ENCODE results near the gene IRAK1. TPM values are rescaled to one million over a fixed set of nuclear protein-coding genes. Genes with fewer than 3 reads are reported as not detected.
A peak's percentile ranks its signal among the peaks of the same experiment; 100 is the strongest.

The IRAK1 gene
- total RNA-seq, 1 donor from 2014 or later: 69.1 TPM

DNA sequence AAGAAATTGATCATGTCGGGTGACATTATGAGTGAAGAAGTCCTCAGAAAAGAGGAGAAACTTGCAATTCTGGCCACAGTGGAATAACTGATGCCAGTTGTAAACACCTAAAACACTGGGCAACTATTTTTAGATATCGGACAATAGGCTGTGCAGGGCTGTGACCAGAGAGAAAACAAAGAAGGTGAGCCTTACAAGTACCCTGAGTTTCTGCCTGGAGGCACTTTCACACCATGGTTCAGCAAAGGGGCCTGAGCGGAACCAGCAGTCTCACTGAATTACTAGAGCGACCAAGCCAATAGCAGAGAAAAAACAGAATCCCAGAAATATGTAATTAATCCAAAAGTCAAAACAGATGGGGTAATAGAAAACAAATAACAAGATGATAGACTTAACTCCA lies 11.2 kb downstream of the IRAK1 start:
- H3K4me1 Mint-ChIP-seq: no peaks in the 10 kb centered on the region
- TF ChIP-seq, protein P1, sequence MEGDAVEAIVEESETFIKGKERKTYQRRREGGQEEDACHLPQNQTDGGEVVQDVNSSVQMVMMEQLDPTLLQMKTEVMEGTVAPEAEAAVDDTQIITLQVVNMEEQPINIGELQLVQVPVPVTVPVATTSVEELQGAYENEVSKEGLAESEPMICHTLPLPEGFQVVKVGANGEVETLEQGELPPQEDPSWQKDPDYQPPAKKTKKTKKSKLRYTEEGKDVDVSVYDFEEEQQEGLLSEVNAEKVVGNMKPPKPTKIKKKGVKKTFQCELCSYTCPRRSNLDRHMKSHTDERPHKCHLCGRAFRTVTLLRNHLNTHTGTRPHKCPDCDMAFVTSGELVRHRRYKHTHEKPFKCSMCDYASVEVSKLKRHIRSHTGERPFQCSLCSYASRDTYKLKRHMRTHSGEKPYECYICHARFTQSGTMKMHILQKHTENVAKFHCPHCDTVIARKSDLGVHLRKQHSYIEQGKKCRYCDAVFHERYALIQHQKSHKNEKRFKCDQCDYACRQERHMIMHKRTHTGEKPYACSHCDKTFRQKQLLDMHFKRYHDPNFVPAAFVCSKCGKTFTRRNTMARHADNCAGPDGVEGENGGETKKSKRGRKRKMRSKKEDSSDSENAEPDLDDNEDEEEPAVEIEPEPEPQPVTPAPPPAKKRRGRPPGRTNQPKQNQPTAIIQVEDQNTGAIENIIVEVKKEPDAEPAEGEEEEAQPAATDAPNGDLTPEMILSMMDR (IDR thresholded peaks at IDR 0.05; ENCODE audit: unreplicated experiment): no peak
- H3K27ac Mint-ChIP-seq: no peak overlapping the region
- no peak for DNase-seq (ENCODE audit: low spot score in 2 of 2, unreplicated experiment in 2 of 2)
- H3K4me3 Mint-ChIP-seq: no peak overlapping the region
- peaks cover 15% of the 10 kb centered on the region for H3K9me3 Mint-ChIP-seq
- H3K27me3 Mint-ChIP-seq (ENCODE audit: low read depth): no peaks in the 10 kb centered on the region
- H3K36me3 Mint-ChIP-seq: peaks cover 16% of the 10 kb centered on the region

DNA sequence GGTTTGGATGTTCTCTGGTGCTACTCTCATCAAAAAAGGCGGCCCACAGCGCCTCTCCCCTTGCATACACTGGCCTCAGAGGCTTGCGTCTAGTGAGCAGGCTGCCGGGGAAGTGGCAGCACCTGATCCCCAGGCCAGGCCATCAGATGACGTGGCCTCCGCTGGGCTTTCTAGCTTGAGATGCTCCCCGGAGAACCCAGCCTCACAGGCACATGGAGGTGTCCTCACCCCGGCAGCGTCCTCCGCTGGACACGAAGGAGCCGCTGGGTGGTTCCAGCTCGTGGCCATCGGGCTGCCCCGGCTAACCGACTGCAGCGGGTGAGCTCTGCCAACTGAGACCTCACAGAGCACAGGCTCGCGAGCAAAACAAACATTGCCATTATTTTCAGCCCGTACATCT lies 12.8 kb downstream of the IRAK1 start:
- no peak overlapping the region for H3K27ac Mint-ChIP-seq
- TF ChIP-seq, protein P1 (IDR thresholded peaks at IDR 0.05; ENCODE audit: unreplicated experiment): no peak
- H3K4me1 Mint-ChIP-seq: peaks cover 5% of the 10 kb centered on the region
- H3K4me3 Mint-ChIP-seq: no peak overlapping the region
- H3K27me3 Mint-ChIP-seq (ENCODE audit: low read depth): no peaks in the 10 kb centered on the region
- H3K9me3 Mint-ChIP-seq: peaks cover 19% of the 10 kb centered on the region
- DNase-seq (ENCODE audit: low spot score in 2 of 2, unreplicated experiment in 2 of 2): no peak
- H3K36me3 Mint-ChIP-seq: peaks cover 16% of the 10 kb centered on the region

DNA sequence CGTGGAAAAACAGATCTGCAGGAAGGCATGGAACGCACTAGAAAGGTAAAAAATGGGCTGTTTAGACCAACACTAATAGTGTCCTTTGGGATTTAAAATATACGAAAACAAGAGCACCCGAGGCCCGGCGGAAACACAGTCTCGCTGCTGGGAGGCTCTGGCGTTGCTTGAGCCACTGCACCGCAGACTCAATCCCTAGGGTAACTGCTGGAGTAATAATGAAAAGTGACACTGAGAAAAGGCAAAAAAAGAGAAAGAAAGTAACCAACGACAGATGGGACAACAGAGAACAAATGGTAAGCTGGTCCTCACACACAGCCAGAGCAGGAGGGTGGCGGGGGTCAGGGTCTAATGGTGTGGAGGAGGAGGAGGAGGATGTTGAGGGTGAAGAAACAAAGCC lies 15.4 kb downstream of the IRAK1 start:
- H3K27ac Mint-ChIP-seq: peak overlapping the region; percentile 45
- H3K27me3 Mint-ChIP-seq (ENCODE audit: low read depth): no peaks in the 10 kb centered on the region
- peaks cover 23% of the 10 kb centered on the region for H3K9me3 Mint-ChIP-seq

DNA sequence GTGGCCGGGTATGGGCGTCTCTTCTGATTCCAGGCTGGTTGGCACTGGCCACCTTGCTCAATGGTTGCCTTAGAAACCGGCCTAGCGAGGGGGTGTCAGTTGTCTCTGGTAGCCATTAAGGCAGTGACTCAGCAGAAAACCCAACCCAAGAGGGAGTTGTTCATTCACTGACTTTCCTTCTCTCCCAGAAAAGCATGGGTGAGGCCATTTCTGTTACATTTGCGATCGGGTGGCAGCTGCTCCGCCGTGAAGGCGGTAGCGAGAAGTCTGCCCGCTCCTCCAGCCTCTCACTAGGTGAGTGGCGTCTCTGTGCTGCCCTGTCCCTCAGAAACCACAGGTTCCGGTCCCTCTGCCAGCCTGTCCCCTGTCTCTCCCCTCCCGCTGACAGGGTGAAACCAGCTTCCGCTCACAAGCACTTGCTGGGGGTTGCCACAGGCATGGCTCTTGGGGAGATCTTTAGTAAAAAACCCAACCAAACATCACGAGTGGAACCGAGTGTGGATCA lies 17.4 kb downstream of the IRAK1 start:
- Mint-ChIP-seq H3K4me1 (peaks cover 16% of the 10 kb centered on the region), H3K27me3 (ENCODE audit: low read depth) (no peaks in the 10 kb centered on the region), H3K27ac (peak overlapping the region; percentile 91), H3K36me3 (peaks cover 9% of the 10 kb centered on the region), H3K9me3 (peaks cover 20% of the 10 kb centered on the region), H3K4me3 (no peak overlapping the region)
- TF ChIP-seq, protein P1 (IDR thresholded peaks at IDR 0.05; ENCODE audit: unreplicated experiment): no peak
- DNase-seq (ENCODE audit: low spot score in 2 of 2, unreplicated experiment in 2 of 2): no peak

More for the DNA sequence above, 15.4 kb downstream of the IRAK1 start:
- Mint-ChIP-seq H3K4me1 (peaks cover 14% of the 10 kb centered on the region), H3K4me3 (no peak overlapping the region), H3K36me3 (peaks cover 19% of the 10 kb centered on the region)
- DNase-seq (ENCODE audit: low spot score in 2 of 2, unreplicated experiment in 2 of 2): no peak
- TF ChIP-seq, protein P1 (IDR thresholded peaks at IDR 0.05; ENCODE audit: unreplicated experiment): no peak

DNA sequence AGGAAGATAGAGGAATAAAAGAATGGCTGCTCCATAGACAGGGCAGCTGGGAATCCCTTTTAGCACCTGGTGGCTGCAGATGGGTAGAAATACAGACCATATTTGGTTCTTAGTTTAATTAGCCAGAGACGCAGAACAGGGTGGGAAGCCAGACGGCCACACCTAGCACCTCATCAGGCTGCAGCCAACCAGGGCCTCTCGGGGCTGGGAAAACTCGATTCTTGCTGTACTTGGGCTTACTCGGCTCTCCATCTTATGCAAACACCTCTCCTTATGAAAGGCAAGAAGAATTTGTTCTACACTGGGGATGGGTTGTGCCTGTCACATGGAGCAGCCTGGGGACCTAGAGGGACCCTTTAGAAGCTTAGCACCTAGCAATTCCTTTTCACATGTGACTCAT lies 19.7 kb downstream of the IRAK1 start:
- Mint-ChIP-seq H3K9me3 (peaks cover 18% of the 10 kb centered on the region), H3K4me3 (no peak overlapping the region), H3K27ac (peak overlapping the region; percentile 77), H3K36me3 (peaks cover 3% of the 10 kb centered on the region), H3K4me1 (peaks cover 16% of the 10 kb centered on the region), H3K27me3 (ENCODE audit: low read depth) (no peaks in the 10 kb centered on the region)
- no peak for DNase-seq (ENCODE audit: low spot score in 2 of 2, unreplicated experiment in 2 of 2)
- TF ChIP-seq, protein P1 (IDR thresholded peaks at IDR 0.05; ENCODE audit: unreplicated experiment): no peak
